Measurements from ENCODE around the gene BPIFB1.

DNA sequence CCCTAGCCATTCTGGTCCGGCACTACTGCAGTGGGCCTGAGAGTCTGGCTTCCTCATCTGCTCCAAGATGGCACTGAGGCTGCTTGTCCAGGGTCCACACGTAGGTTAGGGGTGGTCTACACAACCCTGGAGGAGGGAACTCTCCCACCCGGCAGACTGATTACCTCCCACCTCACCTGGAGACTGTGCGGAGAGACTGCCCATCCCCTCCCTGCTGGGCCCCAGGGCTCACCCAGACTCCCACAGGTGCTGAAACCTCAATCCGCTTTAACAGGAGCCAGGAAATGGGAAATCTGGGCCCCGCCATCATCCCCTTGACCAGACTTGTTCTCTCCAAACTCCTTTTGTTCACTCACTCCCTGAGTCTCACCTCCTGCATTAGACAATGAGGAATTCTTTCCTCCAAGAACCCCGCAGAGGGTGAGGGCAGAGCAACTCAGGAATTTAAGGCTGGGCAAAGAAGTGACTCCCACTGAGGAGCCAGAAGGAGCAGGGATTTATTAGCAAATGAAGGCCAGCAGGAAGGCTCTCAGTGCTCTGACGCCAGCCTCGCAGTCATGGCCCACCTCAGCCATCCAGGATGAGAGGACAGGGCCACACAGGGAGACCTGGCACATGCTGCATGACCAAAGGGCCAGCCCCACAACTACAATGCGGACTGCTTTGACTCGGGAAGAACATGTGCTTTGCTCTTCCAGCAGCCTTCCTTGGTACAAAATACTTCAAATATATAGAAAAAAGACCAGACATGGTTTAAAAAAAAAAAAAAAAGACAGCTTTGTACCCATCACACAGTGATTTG is 65.3 kb downstream of the BPIFB1 start:
- TF ChIP-seq ZNF785 (tag by site-specific recombination; IDR thresholded peaks at IDR 0.05) (no peak), ZNF121 (tag by site-specific recombination; IDR thresholded peaks at IDR 0.05) (no peak), FEZF1 (tag by site-specific recombination; IDR thresholded peaks at IDR 0.05) (no peak), ZNF571 (tag by site-specific recombination; IDR thresholded peaks at IDR 0.05) (no peak), ZNF112 (tag by site-specific recombination; IDR thresholded peaks at IDR 0.05) (no peak), ZNF214 (tag by site-specific recombination; IDR thresholded peaks at IDR 0.05; ENCODE audit: borderline replicate concordance) (no peak), ZNF138 (tag by site-specific recombination; IDR thresholded peaks at IDR 0.05; ENCODE audit: borderline replicate concordance) (no peak)
- TF ChIP-seq, protein P1, sequence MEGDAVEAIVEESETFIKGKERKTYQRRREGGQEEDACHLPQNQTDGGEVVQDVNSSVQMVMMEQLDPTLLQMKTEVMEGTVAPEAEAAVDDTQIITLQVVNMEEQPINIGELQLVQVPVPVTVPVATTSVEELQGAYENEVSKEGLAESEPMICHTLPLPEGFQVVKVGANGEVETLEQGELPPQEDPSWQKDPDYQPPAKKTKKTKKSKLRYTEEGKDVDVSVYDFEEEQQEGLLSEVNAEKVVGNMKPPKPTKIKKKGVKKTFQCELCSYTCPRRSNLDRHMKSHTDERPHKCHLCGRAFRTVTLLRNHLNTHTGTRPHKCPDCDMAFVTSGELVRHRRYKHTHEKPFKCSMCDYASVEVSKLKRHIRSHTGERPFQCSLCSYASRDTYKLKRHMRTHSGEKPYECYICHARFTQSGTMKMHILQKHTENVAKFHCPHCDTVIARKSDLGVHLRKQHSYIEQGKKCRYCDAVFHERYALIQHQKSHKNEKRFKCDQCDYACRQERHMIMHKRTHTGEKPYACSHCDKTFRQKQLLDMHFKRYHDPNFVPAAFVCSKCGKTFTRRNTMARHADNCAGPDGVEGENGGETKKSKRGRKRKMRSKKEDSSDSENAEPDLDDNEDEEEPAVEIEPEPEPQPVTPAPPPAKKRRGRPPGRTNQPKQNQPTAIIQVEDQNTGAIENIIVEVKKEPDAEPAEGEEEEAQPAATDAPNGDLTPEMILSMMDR (tag by site-specific recombination; IDR thresholded peaks at IDR 0.05): no peak
- TF ChIP-seq, protein P2, sequence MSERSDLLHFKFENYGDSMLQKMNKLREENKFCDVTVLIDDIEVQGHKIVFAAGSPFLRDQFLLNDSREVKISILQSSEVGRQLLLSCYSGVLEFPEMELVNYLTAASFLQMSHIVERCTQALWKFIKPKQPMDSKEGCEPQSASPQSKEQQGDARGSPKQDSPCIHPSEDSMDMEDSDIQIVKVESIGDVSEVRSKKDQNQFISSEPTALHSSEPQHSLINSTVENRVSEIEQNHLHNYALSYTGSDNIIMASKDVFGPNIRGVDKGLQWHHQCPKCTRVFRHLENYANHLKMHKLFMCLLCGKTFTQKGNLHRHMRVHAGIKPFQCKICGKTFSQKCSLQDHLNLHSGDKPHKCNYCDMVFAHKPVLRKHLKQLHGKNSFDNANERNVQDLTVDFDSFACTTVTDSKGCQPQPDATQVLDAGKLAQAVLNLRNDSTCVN (tag by site-specific recombination; optimal IDR thresholded peaks at IDR 0.05): no peak
